ENCODE data around the gene SMG1.
"Not testable (repeated sequence)": the region's sequence is repeated elsewhere in the genome, so short reads cannot be mapped to it uniquely, and the experiment has no call there.

The SMG1 gene

DNA sequence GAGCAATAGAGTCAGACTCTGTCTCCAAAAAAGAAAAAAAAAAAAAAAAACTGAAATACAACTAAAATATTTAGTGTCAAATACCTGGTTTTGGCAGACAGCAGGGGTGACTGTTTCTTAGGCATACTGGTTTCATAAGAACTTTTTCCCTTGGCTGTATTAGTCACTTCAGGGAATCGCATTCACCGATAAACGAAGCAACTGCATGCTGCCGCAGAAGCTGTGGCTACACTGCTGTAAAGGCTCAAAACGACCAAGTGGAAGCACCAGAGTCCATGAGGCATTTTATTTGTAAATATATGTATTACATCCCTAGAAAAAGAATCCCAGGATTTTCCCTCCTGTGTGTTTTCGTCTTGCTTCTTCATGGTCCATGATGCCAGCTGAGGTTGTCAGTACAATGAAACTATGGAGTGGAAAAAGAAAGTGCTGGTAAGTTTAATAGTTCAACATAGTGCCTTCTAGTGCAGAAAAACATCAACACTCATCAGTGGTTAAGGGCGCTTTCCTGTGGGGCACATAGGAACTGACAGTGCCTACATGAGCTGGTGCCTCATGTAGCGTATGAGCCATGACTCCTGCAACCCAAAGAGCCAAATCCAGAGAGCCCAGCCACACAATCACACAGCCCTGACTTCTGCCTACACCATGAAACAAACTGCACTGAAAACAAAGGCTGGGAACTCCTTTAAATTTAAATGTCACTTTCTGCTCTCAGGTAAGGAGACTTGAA, 143.3 kb downstream of the SMG1 start:
- DNase-seq = no peak
- TF ChIP-seq, protein P1, sequence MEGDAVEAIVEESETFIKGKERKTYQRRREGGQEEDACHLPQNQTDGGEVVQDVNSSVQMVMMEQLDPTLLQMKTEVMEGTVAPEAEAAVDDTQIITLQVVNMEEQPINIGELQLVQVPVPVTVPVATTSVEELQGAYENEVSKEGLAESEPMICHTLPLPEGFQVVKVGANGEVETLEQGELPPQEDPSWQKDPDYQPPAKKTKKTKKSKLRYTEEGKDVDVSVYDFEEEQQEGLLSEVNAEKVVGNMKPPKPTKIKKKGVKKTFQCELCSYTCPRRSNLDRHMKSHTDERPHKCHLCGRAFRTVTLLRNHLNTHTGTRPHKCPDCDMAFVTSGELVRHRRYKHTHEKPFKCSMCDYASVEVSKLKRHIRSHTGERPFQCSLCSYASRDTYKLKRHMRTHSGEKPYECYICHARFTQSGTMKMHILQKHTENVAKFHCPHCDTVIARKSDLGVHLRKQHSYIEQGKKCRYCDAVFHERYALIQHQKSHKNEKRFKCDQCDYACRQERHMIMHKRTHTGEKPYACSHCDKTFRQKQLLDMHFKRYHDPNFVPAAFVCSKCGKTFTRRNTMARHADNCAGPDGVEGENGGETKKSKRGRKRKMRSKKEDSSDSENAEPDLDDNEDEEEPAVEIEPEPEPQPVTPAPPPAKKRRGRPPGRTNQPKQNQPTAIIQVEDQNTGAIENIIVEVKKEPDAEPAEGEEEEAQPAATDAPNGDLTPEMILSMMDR (IDR thresholded peaks at IDR 0.05; ENCODE audit: low read depth, low read length, missing control alignments) = no peak
- Histone ChIP-seq H3K27me3 (replicated peaks) (no peaks in the 10 kb centered on the region), H3K36me3 (replicated peaks) (peaks cover 54% of the 10 kb centered on the region), H3K27ac (no peak overlapping the region), H3K4me3 (ENCODE audit: low read depth, low read length) (no peak overlapping the region)
- in situ Hi-C loops (cut with HindIII; ENCODE audit: low pct_ligation_motif_present, low sequenced_read_pairs) = no loop called here

DNA sequence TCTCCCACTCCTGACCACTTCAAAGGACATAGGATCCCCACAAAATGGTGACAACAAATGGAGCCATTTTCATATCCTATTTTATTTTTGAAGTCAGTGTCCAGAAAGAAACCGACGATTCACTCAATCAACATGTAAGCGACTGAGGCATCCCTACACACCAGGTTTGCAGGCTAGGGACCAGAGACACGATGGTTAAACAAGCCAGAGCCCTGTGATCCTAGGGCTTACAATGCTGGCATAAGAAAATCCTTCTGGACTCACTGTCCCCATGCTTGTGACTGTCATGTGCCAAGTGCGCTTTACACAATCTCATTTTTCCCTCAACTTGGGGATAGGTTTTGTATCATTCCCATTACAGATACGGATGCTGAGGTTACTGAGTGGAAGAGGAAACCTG, 145.0 kb downstream of the SMG1 start:
- H3K4me3 ChIP-seq (ENCODE audit: low read depth, low read length); DNase-seq; H3K27ac ChIP-seq; in situ Hi-C loops (cut with HindIII; ENCODE audit: low pct_ligation_motif_present, low sequenced_read_pairs); H3K27me3 ChIP-seq (replicated peaks): not testable (repeated sequence)
- peaks cover 39% of the 10 kb centered on the region for H3K36me3 ChIP-seq (replicated peaks)

DNA sequence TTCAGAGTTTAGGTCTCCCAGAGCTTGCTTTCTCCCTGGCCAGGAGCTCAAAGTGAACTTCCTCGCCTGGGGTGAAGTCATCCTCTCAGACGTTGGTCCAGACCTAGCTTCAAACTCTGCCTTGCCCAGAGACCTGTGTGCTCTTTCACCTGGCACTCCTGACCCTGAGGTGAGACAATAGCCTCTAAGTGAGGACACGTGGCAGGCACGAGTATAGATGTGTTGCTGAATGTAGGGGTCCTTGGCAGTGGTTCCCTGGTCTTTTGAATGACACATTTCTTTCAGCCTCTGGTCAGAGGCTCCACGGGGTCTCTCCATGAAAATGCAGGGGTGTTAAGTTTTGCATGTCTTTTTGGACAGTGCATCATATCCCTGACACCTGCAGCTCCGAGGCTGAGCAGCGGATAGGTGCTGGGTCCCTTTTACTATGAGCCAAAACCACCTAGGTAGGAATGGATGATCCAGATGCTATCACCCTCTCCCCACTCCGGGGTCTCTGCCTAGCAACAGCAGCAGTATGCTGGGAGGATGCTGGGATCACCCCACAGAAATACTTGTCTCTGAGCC, 145.7 kb downstream of the SMG1 start:
- H3K36me3 ChIP-seq (replicated peaks) = peaks cover 33% of the 10 kb centered on the region
- DNase-seq; H3K4me3 ChIP-seq (ENCODE audit: low read depth, low read length); H3K27me3 ChIP-seq (replicated peaks); H3K27ac ChIP-seq; in situ Hi-C loops (cut with HindIII; ENCODE audit: low pct_ligation_motif_present, low sequenced_read_pairs): not testable (repeated sequence)

DNA sequence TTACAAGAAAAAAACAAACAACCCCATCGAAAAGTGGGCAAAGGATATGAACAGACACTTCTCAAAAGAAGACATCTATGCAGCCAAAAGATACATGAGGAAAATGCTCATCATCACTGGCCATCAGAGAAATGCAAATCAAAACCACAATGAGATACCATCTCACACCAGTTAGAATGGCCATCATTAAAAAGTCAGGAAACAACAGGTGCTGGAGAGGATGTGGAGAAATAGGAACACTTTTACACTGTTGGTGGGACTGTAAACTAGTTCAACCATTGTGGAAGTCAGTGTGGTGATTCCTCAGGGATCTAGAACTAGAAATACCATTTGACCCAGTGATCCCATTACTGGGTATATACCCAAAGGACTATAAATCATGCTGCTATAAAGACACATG, 148.5 kb downstream of the SMG1 start:
- H3K36me3 ChIP-seq (replicated peaks); H3K27ac ChIP-seq; DNase-seq; H3K27me3 ChIP-seq (replicated peaks); H3K4me3 ChIP-seq (ENCODE audit: low read depth, low read length); in situ Hi-C loops (cut with HindIII; ENCODE audit: low pct_ligation_motif_present, low sequenced_read_pairs): not testable (repeated sequence)

DNA sequence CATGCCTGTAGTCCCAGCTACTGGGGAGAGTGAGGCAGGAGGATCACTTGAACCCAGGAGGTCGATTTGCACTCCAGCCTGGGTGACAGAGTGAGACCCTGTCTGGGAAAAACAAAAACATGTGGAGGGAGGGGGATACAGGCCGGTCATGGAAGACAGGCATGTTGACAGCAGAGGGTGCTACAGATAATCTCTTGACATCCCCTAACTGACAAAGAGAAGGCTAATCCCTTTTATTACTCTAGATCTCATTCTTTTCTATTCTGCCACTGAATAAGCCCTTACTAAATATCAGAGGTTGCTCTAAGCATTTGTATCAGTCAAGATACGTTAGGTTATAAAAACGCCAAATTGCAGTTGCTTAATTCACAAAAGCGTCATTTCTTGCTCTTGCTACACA, 149.9 kb downstream of the SMG1 start:
- DNase-seq; in situ Hi-C loops (cut with HindIII; ENCODE audit: low pct_ligation_motif_present, low sequenced_read_pairs); H3K4me3 ChIP-seq (ENCODE audit: low read depth, low read length): not testable (repeated sequence)

DNA sequence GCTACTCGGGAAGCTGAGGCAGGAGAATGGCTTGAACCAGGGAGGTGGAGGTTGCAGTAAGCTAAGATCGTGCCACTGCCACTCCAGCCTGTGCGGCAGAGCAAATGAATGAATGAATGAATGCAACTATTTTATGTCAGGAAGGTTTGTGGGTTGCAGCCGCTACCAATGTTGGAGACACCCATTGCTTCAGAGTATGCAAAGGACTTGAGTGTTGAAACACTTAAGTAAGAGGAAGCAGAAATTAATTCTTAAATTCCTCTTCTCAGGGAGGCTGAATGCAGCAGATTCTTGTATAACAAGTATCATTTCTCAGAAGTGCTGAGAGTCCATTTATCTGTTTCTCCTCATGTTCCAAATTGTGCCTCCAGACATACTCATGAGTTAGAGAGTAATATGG, 151.6 kb downstream of the SMG1 start:
- H3K27ac ChIP-seq; in situ Hi-C loops (cut with HindIII; ENCODE audit: low pct_ligation_motif_present, low sequenced_read_pairs); H3K36me3 ChIP-seq (replicated peaks); H3K27me3 ChIP-seq (replicated peaks); H3K4me3 ChIP-seq (ENCODE audit: low read depth, low read length); DNase-seq: not testable (repeated sequence)

More for the DNA sequence above, 149.9 kb downstream of the SMG1 start:
- not testable (repeated sequence) for H3K27ac ChIP-seq; H3K36me3 ChIP-seq (replicated peaks); H3K27me3 ChIP-seq (replicated peaks)

DNA sequence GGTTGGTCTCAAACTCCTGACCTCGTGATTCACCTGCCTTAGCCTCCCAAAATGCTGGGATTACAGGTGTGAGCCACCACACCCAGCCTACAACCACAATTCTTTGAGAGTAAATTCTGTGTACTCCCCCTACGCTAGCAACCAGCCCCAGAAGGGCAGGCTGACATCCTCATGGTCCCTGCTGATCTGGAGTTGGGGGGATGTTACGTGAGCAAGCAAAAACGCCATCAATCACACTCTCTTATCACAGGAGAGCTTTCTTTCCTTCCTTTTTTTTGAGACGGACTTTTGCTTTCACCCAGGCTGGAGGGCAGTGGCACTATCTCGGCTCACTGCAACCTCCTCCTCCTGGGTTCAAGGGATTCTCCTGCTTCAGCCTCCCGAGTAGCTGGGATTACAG, 154.0 kb downstream of the SMG1 start:
- H3K27me3 ChIP-seq (replicated peaks); H3K36me3 ChIP-seq (replicated peaks); in situ Hi-C loops (cut with HindIII; ENCODE audit: low pct_ligation_motif_present, low sequenced_read_pairs); H3K4me3 ChIP-seq (ENCODE audit: low read depth, low read length); DNase-seq; H3K27ac ChIP-seq: not testable (repeated sequence)

DNA sequence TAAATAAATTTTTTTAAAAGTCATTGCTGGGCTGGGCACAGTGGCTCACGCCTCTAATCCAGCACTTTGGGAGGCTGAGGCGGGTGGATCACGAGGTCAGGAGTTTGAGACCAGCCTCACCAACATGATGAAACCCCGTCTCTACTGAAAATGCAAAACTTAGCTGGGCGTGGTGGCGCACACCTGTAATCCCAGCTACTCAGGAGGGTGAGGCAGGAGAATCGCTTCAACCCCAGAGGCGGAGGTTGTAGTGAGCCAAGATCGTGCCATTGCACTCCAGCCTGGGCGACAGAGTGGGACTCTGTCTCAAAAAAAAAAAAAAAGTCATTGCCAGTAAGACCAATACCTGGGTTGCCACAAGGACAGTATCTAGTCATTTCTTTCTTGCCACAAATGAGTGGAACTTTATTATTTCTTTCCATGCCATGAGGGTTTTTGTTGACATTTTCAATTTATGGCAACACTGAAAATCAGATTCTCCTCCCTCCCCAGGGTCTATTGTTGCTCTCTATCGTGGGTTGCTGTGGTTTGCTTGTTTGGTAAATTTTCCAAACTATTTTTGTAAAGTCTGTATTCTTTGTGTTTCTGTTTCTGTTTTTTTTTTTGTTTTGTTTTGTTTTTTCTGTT, 155.8 kb downstream of the SMG1 start:
- H3K27ac ChIP-seq; H3K36me3 ChIP-seq (replicated peaks); H3K27me3 ChIP-seq (replicated peaks); H3K4me3 ChIP-seq (ENCODE audit: low read depth, low read length); in situ Hi-C loops (cut with HindIII; ENCODE audit: low pct_ligation_motif_present, low sequenced_read_pairs); DNase-seq: not testable (repeated sequence)

DNA sequence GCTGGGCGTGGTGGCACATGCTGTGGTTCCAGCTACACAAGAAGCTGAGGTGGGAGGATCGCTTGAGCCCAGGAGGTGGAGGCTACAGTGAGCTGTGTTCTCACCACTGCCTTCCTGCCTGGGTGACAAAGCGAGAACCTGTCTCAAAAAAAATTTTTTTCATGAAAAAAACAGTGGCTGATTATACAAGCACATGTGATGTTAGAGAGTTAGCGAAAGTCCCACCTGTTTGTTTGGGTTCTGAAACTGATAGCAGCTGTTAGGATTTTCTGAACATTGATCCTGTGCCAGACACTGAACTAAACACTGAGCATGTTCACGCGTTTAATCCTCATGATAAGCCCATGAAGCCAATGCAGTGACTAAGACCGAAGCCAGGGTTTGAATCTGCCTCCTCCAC, 159.0 kb downstream of the SMG1 start:
- H3K27ac ChIP-seq; H3K4me3 ChIP-seq (ENCODE audit: low read depth, low read length); DNase-seq; H3K27me3 ChIP-seq (replicated peaks); H3K36me3 ChIP-seq (replicated peaks); in situ Hi-C loops (cut with HindIII; ENCODE audit: low pct_ligation_motif_present, low sequenced_read_pairs): not testable (repeated sequence)

DNA sequence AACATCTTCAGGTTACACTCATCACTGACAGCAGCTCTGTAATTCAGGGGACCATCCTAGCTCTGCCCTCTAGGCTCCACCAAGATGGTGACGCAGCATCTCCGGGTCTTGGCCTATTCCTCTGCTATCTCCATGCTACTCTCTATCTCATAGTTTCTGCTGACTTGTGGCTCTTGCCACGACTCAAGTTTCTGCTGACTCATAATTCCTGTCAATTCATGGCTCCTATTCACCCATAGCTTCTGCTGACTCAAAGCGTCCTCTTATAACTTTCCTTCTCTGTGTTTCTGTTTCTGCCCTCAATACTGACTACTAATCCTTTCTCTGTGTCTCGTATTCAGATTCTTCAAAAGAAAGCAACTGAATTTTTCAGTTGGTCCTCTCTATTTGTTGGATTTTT, 163.5 kb downstream of the SMG1 start:
- H3K27ac ChIP-seq; in situ Hi-C loops (cut with HindIII; ENCODE audit: low pct_ligation_motif_present, low sequenced_read_pairs): not testable (repeated sequence)

More for the DNA sequence above, 163.5 kb downstream of the SMG1 start:
- H3K36me3 ChIP-seq (replicated peaks); H3K4me3 ChIP-seq (ENCODE audit: low read depth, low read length); H3K27me3 ChIP-seq (replicated peaks): not testable (repeated sequence)
- DNase-seq = peak; percentile 35

All from brain microvascular endothelial cell (primary cell).